ENCODE measurements around the gene BAZ2B.
"Not testable (repeated sequence)": the region's sequence is repeated elsewhere in the genome, so short reads cannot be mapped to it uniquely, and the experiment has no call there.

Gene BAZ2B

DNA sequence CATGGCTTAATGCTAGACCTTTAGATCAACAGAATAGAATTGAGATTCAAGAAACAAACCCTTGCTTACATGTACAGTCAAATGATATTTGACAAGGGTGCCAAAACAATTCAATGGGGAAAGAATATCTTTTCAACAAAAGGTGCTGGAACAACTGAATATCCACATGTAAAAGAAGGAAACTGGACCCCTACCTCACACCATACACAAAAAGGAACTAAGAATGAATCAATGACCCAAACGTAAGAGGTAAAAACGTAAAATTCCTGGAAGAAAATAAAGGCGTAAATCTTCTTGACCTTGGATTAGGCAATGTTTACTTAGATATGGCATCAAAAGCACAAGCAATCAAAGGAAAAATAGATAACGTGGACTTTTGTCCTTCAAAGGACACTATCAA is 43.1 kb downstream of the BAZ2B start:
- no peak for DNase-seq

DNA sequence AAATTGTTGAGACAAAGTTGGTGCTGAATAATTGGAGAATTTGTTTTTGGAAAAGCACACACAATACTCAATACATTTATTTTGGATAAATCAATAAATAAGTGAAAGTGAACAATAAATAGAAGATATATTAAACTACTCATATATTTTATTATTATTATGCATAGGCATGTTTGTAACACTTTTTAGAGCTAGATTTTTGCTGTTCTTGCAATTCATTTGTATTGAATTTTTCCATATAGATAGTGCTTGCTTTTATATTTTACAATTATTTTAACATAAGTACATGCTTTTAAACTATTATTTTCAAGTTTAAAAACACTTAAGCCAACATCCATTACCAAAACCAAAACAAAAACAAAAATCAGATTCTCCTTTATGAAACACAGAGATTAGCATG is 43.9 kb downstream of the BAZ2B start:
- DNase-seq = no peak

DNA sequence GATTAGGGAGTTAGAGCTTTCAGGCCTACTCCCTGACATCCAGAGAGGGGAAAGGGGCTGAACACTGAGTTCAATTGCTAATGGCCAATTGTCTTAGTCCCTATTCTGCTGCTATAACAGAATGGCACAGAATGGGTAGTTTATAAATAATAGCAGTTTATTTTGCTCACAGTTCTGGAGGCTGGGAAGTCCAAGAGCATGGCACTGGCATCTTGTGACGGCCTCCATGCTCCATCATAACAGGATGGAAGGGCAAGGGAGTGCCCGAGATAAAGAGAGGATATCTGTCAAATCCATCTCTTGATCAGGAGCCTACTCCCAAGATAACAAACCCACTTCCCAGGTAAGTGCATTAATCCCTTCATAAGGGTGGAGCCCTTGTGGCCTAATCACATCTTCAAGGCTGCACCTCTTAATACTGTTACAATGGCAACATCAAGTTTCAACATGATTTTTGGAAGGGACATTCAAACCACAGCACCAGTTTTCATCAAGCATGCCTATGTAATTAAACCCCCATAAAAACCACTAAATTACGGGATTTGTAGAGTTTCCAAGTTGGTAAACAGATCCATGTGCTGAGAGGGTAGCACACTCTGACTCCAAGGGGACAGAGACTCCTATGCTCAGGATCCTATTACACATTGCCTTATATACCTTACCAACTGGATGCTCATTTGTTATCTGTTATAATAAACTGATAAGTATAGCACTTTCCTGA is 44.6 kb downstream of the BAZ2B start:
- no peak for DNase-seq

GRCh38 chr2:159564081-159564480 is 52.3 kb downstream of the BAZ2B start:
- DNase-seq = no peak

DNA sequence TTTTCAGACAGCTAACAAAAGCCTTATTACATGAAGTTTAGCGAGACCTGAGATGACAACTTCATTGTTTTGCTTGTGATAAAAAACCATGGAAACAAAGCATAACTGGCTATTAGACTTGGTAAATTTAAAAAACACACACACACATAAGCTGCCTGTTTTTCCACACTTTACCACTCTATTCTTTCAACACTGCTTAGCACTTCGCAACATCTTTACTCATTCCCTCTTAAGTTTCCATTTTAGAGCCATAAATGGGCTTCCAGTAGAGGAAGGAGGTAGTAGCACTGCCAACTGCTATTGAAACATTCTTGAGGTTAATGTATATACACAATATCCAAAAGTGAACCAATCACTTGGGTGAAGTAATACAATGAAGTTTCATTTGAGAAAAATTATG is 54.1 kb downstream of the BAZ2B start:
- no peak for DNase-seq

GRCh38 chr2:159561786-159562185 is 54.6 kb downstream of the BAZ2B start:
- no peak for DNase-seq

DNA sequence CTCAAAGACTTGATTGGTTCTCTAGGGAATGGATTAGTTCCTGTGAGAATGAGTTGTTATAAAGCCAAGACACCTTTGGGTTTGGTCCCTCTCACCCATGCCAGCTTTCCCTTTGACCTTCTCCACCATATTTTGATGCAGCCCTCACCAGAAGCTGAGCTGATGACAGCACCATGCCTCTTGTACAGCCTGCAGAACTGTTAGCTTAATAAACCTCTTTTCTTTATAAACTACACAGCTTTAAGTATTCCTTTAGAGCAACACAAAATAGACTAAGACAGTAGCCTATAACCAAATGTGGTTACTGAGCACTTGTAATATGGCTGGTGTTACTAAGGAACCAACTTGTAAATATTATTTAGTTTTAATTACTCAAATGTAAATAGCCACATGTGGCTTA is 55.1 kb downstream of the BAZ2B start:
- no peak for DNase-seq

DNA sequence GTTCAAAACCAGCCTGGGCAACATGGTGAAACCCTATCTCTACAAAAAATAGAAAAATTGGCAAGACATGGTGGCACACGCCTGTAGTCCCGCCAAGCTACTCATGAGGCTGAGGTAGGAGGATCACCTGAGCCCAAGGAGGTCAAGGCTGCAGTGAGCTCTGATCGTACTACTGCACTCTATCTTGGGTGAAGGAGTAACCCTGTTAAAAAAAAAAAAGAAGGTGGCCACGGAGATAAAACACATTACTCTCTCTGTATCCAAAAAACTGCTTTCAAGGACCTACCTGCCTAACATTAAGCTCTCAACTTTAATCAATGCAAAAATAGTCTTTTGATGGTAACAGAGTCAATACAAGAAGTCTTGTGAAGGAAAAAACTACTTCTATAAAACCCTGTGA is 57.3 kb downstream of the BAZ2B start:
- no peak for DNase-seq

DNA sequence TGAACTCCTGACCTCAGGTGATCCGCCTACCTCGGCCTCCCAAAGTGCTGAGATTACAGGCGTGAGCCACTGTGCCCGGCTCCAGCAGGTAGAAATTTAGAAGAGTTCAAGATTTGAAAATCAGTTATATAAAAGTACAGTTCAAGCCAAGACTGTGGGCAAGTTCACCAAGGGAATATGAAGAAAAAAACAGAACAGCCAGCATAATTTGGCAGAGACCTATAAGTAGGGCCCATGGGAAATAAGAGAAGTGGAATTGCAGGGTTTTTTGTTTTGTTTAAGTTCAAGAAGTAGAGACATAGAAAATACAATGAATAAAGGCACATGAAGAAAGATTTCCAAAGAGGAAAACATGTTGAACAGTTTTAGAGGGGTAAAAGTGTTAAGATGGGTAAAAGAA is 57.9 kb downstream of the BAZ2B start:
- no peak for DNase-seq

DNA sequence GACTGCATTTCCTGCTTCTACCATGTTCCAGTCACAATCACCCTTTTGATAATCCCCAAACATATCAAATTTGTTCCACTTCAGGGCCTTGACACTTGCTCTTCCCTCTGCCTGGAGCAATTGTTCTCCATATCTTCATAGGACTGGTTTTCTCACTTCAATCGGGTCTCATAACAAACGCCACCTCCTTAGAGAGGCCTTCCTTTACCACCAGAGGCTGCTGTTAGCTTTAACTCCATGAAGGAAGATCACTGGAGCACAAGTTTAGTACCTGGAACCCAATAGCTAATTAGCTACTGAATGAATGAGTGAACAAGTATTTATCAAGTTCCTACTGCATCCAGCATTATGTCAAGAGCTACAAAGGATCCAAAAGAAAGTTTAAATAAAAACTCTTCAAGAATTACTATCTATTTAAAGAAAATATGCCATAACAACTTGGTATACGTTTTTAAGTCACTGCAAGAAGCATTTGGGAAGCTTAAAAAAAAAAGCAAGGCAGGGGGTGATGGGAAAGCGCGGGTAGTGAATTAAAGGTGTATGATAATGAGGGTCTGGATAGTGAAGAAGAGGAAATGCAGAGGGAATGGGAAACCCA is 58.8 kb downstream of the BAZ2B start:
- no peak for DNase-seq

DNA sequence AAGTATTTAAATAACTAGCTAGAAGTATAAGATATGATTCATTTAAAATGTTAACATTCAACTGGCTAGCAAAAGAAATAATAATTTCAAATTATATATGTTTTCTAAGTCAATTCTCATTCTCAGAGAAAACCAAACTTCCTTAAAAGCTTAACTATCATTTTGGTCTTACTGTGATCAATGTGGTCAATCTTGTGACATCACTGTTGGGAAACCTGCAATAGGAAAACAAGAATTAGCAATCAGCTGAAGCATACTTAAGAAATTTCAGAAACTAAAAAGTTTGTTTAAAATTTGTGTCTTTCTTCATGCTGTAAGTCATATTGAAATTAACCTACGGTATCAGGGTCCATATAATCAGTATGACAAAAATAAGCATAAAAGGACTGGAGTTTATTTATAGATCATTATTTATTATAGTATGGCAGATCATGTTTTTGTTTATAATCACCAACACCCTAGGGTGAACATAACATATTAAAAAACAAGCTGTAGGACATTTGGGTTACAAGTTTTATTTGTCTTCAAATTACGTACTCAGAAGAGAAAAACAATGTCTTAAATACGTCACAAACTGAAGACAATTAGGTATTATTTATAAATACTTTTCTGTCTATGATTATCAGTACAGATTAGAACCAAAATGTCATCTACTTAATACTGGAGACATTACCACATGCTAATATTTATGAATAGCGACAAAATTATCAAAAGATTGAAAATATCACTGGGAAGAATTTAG is 60.5 kb downstream of the BAZ2B start:
- no peak for DNase-seq

GRCh38 chr2:159553727-159554126 is 62.6 kb downstream of the BAZ2B start:
- DNase-seq = no peak

- DNase-seq = no peak
Observed at GRCh38 chr2:159551806-159552205, 64.5 kb downstream of the BAZ2B start.

DNA sequence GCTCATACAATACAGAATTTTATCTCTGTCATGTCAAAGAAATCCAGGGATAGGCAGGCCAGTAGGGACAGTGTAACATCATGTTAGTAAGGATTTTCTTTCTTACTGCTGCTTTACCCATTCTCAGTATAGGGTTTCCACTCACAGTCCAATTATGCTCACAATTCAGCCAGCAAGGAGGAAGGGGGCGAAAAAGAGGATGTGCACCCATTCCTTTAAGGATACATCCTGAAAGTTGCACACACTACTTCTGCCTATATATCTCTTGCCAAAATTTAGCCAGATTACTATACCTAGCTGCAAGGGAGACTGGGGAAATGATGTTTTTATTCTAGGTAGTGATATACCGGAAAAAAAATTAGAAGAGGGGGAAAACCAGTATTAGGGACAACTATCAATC is 66.1 kb downstream of the BAZ2B start:
- no peak for DNase-seq

DNA sequence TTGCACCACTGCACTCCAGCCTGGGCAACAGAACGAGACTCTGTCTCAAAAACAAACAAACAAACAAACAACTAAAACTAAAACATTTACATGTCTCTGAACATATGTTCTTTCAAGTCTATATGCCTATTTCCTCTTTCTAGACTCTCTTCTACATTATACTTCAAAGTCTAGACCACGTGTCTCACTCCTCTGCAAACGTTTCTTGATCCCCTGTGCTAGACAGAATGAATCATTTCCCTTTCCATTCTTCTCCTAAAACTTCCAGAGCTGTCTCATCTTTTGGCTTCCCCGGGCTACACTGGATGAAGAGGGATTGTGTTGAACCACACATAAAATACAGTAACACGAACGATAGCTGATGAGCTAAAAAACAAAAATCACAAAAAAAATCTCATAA is 67.1 kb downstream of the BAZ2B start:
- DNase-seq = no peak

DNA sequence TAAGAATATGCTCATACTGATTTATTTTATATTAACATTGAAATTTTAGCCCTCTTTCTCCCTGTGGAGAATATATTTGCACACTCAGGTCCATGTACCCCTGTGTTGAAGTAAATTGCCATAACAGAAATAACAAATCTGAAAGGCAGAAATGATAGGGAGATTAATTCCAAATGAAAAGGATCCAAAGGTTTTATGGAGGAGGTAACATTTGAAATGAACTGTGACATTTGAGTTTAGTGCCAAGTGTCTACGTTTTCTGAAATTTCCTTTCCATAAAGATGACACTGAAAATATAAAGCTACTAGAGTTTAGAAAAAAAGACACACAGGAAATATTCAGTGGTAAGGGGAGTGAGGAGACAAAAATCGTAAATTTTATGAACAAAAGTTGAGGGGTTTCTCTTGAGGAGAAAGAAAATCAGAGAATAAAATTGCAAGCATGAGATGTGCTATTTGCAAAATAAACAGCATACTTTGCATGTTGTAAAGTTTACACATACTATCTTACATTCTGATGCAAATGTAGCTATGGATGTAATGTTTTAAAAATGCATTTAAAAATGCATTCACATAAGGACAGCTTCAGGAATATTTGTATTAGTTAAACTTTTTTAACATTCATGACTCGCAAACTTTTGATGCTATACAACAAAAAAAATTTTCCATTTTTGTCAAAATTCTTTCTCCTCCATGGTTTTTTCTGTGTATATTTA is 69.5 kb downstream of the BAZ2B start:
- no peak for DNase-seq

GRCh38 chr2:159546039-159546438 is 70.3 kb downstream of the BAZ2B start:
- no peak for DNase-seq

DNA sequence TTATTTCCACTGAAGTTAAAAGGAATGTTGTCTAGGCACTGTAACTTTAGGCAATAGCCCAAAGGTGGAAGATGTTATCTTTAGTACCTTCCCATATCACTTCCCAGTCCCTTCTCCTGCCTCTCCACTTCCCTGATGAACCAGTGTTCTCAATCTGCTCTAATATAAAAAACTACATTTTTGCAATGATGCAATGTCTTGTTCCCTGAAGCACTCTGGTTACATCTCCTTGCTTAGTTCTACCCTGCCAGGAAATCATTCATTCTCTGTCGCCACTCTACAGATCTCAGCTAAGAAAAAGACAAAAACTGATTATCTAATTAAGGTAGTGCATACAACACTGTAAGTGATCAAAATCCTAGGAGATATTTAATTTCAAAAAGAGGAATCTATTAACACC is 71.3 kb downstream of the BAZ2B start:
- no peak for DNase-seq

- no peak for DNase-seq
Observed at GRCh38 chr2:159542101-159542500, 74.2 kb downstream of the BAZ2B start.

DNA sequence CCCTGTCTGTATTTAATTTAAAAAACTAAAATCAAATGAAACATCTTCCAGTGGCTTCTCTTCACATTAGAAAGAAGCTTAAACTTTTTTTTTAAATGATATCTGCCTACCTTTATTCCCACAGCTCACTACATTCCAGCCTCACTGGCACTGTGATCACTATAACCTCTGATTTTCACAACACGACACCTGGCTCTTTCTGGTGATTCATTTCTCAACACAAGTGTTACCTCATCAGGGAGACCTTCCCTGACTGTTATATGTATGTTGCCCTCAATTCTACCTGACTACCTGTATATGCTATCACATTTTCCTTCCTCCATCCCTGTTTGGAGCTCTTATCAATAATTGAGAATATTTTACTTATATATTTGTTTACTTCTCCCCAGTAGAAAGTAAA is 76.6 kb downstream of the BAZ2B start:
- DNase-seq = no peak

DNA sequence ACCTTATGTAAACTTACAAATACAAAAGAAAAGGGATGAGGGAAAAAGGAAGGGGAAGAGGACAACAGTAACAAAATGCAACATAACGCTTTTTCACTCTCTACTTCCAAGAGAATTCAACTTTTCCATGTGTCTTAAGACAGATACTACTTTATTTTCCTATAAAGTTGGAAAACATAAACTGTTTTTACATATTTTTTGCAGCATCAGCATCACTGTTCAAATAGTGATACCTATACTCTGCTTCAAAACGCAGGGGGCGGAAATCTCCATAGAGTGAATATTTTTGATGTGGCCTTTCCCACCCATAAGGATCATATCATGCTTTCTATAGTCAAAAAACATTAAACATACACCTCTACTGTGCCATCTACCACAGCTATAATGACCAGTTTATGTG is 77.5 kb downstream of the BAZ2B start:
- DNase-seq = no peak

- DNase-seq = not testable (repeated sequence)
Observed at GRCh38 chr2:159535261-159535660, 81.1 kb downstream of the BAZ2B start.

- DNase-seq = no peak
Observed at GRCh38 chr2:159531475-159531874, 84.9 kb downstream of the BAZ2B start.

- DNase-seq = no peak
Observed at GRCh38 chr2:159526433-159526832, 89.9 kb downstream of the BAZ2B start.
